Osteocyte (in vitro differentiated cells): Measurements from ENCODE around the gene FNDC3B. TPM values are rescaled to one million over a fixed set of nuclear protein-coding genes. Genes with fewer than 3 reads are reported as not detected.

Source experiments
- DNase-seq: peaks from one replicate; pipeline ENCODE4 v3.0.0; 2021; ENCODE audit warnings: mixed read lengths; ENCODE audit not compliant: unreplicated experiment; ENCODE audit errors: extremely low spot score
- H3K27ac Mint-ChIP-seq: one replicate; pipeline ENCODE4 v1.8.0; 2021; ENCODE audit warnings: mild to moderate bottlenecking, mixed read lengths; ENCODE audit not compliant: unreplicated experiment
- H3K27me3 Mint-ChIP-seq: one replicate; pipeline ENCODE4 v1.8.0; 2021; ENCODE audit warnings: mixed read lengths; ENCODE audit not compliant: unreplicated experiment
- H3K36me3 Mint-ChIP-seq: one replicate; pipeline ENCODE4 v1.8.0; 2021; ENCODE audit warnings: mixed read lengths; ENCODE audit not compliant: unreplicated experiment
- H3K4me1 Mint-ChIP-seq: one replicate; pipeline ENCODE4 v1.8.0; 2021; ENCODE audit warnings: mixed read lengths; ENCODE audit not compliant: unreplicated experiment
- H3K4me3 Mint-ChIP-seq: one replicate; pipeline ENCODE4 v1.8.0; 2021; ENCODE audit warnings: mild to moderate bottlenecking, moderate library complexity, mixed read lengths; ENCODE audit not compliant: unreplicated experiment
- H3K9me3 Mint-ChIP-seq: one replicate; pipeline ENCODE4 v1.8.0; 2021; ENCODE audit warnings: mixed read lengths; ENCODE audit not compliant: unreplicated experiment
- total RNA-seq: library from RNA; stranded (reverse); gene quantifications from 2 replicates; pipeline ENCODE4 v1.2.1, GENCODE V29; 2021
- TF ChIP-seq, protein P1 (sequence below): fragments of 200-600 bp; sonication (generic); IDR thresholded peaks from 2 replicates; pipeline ENCODE4 v1.5.0; 2021; ENCODE audit warnings: antibody characterized with exemption, mild to moderate bottlenecking, moderate library complexity

The FNDC3B gene
- total RNA-seq, 1 donor from 2014 or later: 240 TPM

DNA sequence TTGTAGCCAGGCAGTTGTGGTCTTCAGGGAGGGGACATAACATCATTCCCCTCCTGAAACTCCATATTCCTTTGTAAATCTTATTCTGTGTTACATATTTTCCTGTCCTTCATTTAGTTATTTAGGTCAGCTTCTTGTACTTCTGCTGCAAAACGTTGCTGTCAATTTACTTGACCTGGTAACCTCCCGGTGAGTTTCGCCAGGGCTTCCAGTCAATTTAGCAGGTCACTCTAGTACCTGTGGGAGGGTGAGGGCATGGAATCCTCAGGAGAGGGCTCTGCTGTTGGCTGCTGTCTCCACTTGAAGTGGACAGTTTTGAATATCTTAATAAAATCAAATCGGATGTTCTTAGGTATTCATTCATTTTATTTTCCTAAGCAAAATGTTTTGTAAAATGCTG lies 29.6 kb downstream of the FNDC3B start:
- no peak for DNase-seq
- Mint-ChIP-seq H3K36me3 (peaks cover 10% of the 10 kb centered on the region), H3K27ac (peak overlapping the region; percentile 75), H3K9me3 (no peaks in the 10 kb centered on the region), H3K4me1 (peaks cover 74% of the 10 kb centered on the region), H3K4me3 (no peak overlapping the region), H3K27me3 (no peaks in the 10 kb centered on the region)
- TF ChIP-seq, protein P1, sequence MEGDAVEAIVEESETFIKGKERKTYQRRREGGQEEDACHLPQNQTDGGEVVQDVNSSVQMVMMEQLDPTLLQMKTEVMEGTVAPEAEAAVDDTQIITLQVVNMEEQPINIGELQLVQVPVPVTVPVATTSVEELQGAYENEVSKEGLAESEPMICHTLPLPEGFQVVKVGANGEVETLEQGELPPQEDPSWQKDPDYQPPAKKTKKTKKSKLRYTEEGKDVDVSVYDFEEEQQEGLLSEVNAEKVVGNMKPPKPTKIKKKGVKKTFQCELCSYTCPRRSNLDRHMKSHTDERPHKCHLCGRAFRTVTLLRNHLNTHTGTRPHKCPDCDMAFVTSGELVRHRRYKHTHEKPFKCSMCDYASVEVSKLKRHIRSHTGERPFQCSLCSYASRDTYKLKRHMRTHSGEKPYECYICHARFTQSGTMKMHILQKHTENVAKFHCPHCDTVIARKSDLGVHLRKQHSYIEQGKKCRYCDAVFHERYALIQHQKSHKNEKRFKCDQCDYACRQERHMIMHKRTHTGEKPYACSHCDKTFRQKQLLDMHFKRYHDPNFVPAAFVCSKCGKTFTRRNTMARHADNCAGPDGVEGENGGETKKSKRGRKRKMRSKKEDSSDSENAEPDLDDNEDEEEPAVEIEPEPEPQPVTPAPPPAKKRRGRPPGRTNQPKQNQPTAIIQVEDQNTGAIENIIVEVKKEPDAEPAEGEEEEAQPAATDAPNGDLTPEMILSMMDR: no peak

DNA sequence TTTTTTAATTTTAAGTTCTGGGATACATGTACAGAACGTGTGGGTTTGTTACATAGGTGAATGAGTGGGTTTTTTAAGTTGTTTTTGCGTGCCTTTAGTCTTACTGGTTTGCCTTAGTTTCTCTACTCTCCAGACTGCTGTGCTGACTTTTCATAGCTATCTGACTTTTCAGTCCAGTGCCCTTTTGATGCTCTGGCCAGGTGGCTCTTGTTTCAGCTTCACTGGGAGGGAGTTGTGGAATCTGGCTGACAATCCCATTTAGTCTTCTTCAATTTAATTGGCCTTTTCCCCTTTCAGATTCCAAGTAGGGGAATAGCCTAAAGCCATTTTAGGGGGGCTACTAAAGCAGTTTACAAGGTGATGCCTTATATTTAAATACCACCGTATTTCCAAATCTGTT lies 30.1 kb downstream of the FNDC3B start:
- H3K27ac Mint-ChIP-seq: peak overlapping the region; percentile 28
- peaks cover 5% of the 10 kb centered on the region for H3K36me3 Mint-ChIP-seq
- no peaks in the 10 kb centered on the region for H3K9me3 Mint-ChIP-seq
- H3K4me1 Mint-ChIP-seq: peaks cover 74% of the 10 kb centered on the region
- H3K4me3 Mint-ChIP-seq: peak overlapping the region; percentile 3
- TF ChIP-seq, protein P1: no peak
- DNase-seq: no peak
- no peaks in the 10 kb centered on the region for H3K27me3 Mint-ChIP-seq

DNA sequence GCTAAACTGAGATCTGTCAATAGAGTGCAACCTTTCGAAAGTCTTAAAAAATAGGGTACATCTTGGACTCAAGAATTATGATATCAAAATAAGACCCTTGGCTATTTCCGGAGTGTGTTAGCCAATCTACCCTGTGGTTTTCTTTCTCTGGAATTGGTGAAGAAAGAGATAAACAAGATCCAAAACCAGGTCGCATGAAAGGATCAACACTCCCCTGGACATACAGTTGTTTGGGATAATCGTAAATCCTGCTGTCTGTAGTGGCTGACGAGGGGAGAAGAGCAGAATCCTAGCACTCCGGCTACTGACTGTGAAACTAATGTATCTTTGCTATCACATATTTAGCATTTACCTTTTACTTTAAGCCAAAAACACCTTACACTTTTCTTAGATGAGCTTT lies 30.9 kb downstream of the FNDC3B start:
- H3K4me1 Mint-ChIP-seq: peaks cover 74% of the 10 kb centered on the region
- DNase-seq: no peak
- TF ChIP-seq, protein P1: no peak
- no peaks in the 10 kb centered on the region for H3K9me3 Mint-ChIP-seq
- no peaks in the 10 kb centered on the region for H3K27me3 Mint-ChIP-seq
- no peak overlapping the region for H3K4me3 Mint-ChIP-seq
- H3K36me3 Mint-ChIP-seq: peaks cover 3% of the 10 kb centered on the region
- peak overlapping the region; percentile 24 for H3K27ac Mint-ChIP-seq

DNA sequence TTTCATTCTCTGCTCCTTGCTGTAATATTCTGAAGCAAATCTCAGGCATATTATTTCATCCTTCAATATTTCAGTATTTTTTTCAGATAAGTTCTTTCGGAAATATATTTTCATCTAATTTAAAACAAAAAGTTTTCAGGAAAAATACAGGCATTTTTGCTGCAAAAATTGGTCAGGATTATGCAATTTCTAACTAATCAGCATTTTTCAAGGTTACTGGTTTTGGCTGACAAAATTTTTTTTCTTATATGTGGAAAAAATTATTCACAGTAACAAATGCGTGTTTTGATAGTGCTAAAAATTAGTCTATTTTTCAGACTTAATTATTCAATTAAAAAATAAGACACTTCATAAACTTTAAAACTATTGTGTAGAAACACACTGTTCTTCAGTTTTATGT lies 31.4 kb downstream of the FNDC3B start:
- H3K4me3 Mint-ChIP-seq: no peak overlapping the region
- H3K9me3 Mint-ChIP-seq: no peaks in the 10 kb centered on the region
- peaks cover 74% of the 10 kb centered on the region for H3K4me1 Mint-ChIP-seq
- no peaks in the 10 kb centered on the region for H3K27me3 Mint-ChIP-seq
- no peak for DNase-seq
- no peak overlapping the region for H3K27ac Mint-ChIP-seq
- H3K36me3 Mint-ChIP-seq: peaks cover 5% of the 10 kb centered on the region
- TF ChIP-seq, protein P1: no peak

DNA sequence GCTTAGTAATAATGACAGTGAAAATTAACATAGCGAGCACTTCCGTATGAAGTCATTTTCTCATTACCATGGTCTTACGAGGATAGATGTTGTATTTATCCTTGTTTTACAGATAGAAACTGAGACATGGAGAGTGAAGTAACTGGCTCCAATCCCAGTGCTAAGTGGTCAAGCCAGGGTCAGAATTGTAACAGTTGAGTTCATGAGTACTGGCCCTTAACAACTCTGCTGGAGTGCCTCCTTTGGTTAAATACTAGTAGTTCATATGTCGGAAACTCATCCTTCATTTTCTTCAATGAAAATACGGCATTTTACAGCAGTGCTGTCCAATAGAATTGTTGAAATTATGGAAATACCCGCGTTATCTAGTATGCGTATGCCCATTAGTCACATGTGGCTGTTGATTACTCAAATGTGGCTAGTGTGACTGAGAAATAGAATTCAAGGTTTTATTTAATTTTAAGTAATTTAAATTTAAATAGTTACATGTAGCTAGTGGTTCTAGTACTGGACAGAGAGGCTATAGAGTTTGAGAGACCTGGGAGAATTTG lies 32.5 kb downstream of the FNDC3B start:
- DNase-seq: no peak
- TF ChIP-seq, protein P1: no peak
- Mint-ChIP-seq H3K36me3 (peaks cover 7% of the 10 kb centered on the region), H3K4me3 (no peak overlapping the region), H3K9me3 (no peaks in the 10 kb centered on the region), H3K27ac (no peak overlapping the region), H3K4me1 (peaks cover 72% of the 10 kb centered on the region), H3K27me3 (no peaks in the 10 kb centered on the region)
